Psoas muscle (tissue), 8 donors: Measurements from ENCODE around the gene HOXC11. TPM values are rescaled to one million over a fixed set of nuclear protein-coding genes. Genes with fewer than 3 reads are reported as not detected.

Experiments
- ATAC-seq, 4 donors: fragments of 200-7000 bp; cut with Tn5 transposase; one replicate each; pipeline ENCODE4 v1.9.1; 2020; ENCODE audit warnings: moderate library complexity in 3 of 4, mild to moderate bottlenecking in 2 of 4
- DNase-seq, 2 donors: peaks; one replicate each; pipeline ENCODE4 v3.0.0-alpha.2; 2020
- H3K27ac ChIP-seq: fragments of 200-600 bp; one replicate; pipeline ENCODE4 v1.8.0; 2022
- H3K27me3 ChIP-seq, 3 donors: fragments of 200-600 bp in 1 of 3; one replicate each; pipeline versions ENCODE4 v1.6.1 to v1.8.0; 2013 to 2022; ENCODE audit warnings: low read length in 2 of 3, mild to moderate bottlenecking in 2 of 3, moderate library complexity in 1 of 3; ENCODE audit not compliant: insufficient read depth in 3 of 3
- H3K36me3 ChIP-seq, 2 donors: fragments of 200-600 bp in 1 of 2; one replicate each; pipeline versions ENCODE4 v1.6.1 to v1.8.0; 2013 to 2022; ENCODE audit warnings: low read depth in 1 of 2, mild to moderate bottlenecking in 1 of 2, moderate library complexity in 1 of 2; ENCODE audit not compliant: insufficient read depth in 1 of 2
- H3K4me1 ChIP-seq: fragments of 200-600 bp; one replicate; pipeline ENCODE4 v1.8.0; 2022
- H3K4me3 ChIP-seq: fragments of 200-600 bp; one replicate; pipeline ENCODE4 v1.8.0; 2022; ENCODE audit warnings: mild to moderate bottlenecking
- H3K9me3 ChIP-seq: fragments of 200-600 bp; one replicate; pipeline ENCODE4 v1.8.0; 2022
- WGBS, 3 donors: extraction: QIAGEN DNeasy Blood & Tissue Kit; methylation state at CpG; one replicate each; pipeline versions ENCODE4 v1.1.6 to v1.1.7; 2013; 5-methylcytosine and 5-hydroxymethylcytosine counted together
- intact Hi-C, 2 donors: fragments of 100-400 bp; cut with DNase I; formaldehyde crosslinking; loops; one replicate each; pipeline versions ENCODE4 v1.11.0 to v1.14.2; 2022
- polyA plus RNA-seq, 3 donors: library from polyadenylated mRNA; stranded (reverse); fragments of 200-250 nt; gene quantifications; one replicate each; pipeline ENCODE4 v1.2.3, GENCODE V29; 2013
- total RNA-seq, 4 donors: library from RNA; stranded (reverse); fragmentation: NEBNext Ultra II Directional in 2 of 4; extraction: Animal tissue kit (Norgen Biotek cat#: 25700) in 2 of 4; gene quantifications; one replicate each; pipeline versions ENCODE4 v1.2.1 to v1.2.4, GENCODE V29; 2021 to 2023
- TF ChIP-seq, protein P1 (sequence below): fragments of 200-600 bp; IDR thresholded peaks from one replicate; pipeline ENCODE4 v1.8.0; 2022; ENCODE audit warnings: antibody characterized with exemption
- donor health status: healthy with polysubstance abuse.
- donor health status: DM: no; HTN: no; CAD: no; lungs with moderate emphysema.
- donor health status: Bipolar disorder and iron deficiency.
- donor health status: healthy.
- donor health status: DM: yes; HTN: yes; CAD: no.
- donor health status: DM: no; HTN: no; CAD: no.
- donor health status: DM: no; HTN: no; CAD: no.
- donor health status: DM: yes; HTN: yes; CAD: no.

The HOXC11 gene
- total and polyA plus RNA-seq, 7 donors = 0.34 to 2.2 (median 0.82) TPM; not detected in 2

DNA sequence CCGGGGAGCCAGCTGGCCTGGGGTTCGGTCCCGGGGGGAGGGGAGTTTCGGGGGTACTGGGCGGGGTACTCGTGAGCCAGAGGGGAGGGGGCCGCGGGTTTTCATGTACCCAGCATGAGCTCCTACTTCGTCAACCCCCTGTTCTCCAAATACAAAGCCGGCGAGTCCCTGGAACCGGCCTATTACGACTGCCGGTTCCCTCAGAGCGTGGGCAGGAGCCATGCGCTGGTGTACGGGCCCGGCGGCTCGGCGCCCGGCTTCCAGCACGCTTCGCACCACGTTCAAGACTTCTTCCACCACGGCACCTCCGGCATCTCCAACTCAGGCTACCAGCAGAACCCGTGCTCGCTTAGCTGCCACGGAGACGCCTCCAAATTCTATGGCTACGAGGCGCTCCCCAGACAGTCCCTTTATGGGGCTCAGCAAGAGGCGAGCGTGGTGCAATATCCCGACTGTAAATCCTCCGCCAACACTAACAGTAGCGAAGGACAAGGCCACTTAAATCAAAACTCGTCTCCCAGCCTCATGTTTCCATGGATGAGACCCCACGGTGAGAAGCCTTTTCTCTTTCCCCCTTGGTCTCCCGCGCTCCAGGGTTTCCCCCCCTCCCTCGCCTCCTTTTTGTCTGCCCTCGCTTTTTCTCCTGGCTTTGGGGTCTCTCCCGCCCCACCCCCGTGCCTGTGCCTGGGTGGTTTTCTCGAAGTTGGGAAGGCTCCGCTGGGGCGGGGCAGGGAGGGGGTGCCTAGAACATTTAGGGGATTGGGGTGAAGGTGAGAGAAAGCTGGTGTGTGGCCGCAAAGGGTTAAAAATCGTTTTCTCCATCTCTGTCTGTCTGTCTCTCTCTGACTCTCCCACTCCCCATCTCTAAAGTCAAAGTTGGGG, 36.5 kb downstream of the HOXC11 start:
- Histone ChIP-seq H3K9me3 (no peaks in the 10 kb centered on the region), H3K27me3 (no peaks in the 10 kb centered on the region), H3K27ac (peak overlapping the region; percentile 99), H3K36me3 (no peaks in the 10 kb centered on the region), H3K4me1 (peaks cover 15% of the 10 kb centered on the region), H3K4me3 (peak overlapping the region; percentile 74)
- DNase-seq (peak in 1 of 2 donors; percentile 62), ATAC-seq (peak; percentile 22 to 43 (median 33))
- 19 to 25% (median 19%) methylated on average over 48 to 51 of the region's 51 CpGs for WGBS, 3 donors
- TF ChIP-seq, protein P1, sequence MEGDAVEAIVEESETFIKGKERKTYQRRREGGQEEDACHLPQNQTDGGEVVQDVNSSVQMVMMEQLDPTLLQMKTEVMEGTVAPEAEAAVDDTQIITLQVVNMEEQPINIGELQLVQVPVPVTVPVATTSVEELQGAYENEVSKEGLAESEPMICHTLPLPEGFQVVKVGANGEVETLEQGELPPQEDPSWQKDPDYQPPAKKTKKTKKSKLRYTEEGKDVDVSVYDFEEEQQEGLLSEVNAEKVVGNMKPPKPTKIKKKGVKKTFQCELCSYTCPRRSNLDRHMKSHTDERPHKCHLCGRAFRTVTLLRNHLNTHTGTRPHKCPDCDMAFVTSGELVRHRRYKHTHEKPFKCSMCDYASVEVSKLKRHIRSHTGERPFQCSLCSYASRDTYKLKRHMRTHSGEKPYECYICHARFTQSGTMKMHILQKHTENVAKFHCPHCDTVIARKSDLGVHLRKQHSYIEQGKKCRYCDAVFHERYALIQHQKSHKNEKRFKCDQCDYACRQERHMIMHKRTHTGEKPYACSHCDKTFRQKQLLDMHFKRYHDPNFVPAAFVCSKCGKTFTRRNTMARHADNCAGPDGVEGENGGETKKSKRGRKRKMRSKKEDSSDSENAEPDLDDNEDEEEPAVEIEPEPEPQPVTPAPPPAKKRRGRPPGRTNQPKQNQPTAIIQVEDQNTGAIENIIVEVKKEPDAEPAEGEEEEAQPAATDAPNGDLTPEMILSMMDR = no peak
- intact Hi-C loops = loop anchor here in 1 of 2 donors (5.0 kb wide), 1 partner anchor 188 kb away; no protein-coding TSS in a partner anchor

DNA sequence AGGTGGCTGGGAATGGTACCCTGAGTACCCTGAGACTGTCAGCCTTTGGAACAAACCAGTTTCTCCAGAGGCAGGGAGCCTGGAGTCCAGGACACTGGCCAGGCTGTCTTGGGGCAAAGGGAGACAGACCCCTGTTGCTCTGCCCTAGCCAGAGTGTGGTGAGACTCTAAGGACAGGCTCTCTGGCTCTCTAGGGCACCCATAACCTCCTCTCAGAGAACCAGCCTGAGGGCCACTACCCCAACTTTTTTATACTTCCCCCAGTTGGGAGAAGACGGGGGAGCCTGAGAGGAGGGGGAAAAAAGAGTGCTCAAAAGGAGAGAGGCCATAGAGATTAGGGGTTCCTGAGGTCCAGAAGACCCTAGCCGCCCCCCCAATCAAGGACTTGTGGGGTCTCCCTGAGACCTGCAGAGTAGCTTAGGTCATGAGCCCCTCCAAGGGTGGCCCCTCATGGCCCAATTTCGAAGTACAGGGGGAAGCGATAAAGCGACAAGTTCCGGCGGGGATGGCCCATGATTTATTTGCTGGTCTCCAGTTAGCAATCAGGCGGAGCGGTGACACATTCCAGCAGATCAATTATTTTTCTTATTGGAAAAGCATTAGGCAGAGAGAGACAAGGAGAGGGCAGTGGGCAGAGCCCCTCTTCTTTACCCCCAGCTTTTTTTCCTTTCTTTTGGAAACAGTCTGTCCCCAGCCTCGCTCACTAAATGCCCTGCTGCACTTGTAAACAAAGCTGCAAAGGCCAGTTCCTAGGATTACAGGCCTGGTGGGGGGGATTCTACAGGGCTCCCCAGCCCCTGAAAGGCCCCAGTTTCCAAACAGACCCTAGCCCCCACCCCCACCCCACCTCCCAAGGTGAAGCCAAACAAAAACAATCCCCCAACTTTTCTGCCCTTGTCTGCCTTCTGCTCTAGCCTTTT, 37.4 kb downstream of the HOXC11 start:
- Histone ChIP-seq H3K4me3 (peak overlapping the region; percentile 74), H3K9me3 (no peaks in the 10 kb centered on the region), H3K27ac (peak overlapping the region; percentile 99), H3K27me3 (peaks cover 0 to 3% (median 0%) of the 10 kb centered on the region in 3 donors), H3K4me1 (peaks cover 24% of the 10 kb centered on the region), H3K36me3 (no peaks in the 10 kb centered on the region)
- 51 to 62% (median 53%) methylated on average over 10 of the region's 10 CpGs for WGBS, 3 donors
- ATAC-seq (no peak), DNase-seq (peak in 1 of 2 donors; percentile 44)
- TF ChIP-seq, protein P1 = no peak
- intact Hi-C loops = no loop called here

DNA sequence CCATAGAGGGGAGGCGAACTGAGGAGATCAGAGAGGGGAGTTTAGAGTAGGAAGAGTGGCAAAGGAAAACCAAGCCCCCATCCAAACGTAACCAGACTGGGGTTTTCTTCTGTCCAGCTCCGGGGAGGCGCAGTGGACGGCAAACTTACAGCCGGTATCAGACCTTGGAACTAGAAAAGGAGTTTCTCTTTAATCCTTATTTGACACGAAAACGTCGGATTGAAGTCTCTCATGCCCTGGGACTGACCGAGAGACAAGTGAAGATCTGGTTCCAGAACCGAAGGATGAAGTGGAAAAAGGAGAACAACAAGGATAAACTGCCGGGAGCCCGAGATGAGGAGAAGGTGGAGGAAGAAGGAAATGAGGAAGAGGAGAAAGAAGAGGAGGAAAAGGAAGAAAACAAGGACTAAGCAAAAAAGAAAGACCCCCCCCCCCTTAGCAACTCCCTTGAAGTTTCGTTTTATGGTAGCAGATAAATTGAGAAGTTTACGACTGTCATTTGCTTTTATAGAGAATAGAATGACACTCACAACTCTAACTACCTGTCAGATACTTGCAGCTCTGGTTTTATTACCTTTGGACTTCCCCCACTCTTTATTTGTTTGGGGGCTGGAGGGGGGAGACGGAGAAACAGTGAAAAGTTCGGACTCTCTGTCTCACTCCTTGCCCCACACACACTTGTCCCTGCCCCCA, 38.2 kb downstream of the HOXC11 start:
- H3K9me3 ChIP-seq = no peaks in the 10 kb centered on the region
- H3K4me3 ChIP-seq = peak overlapping the region; percentile 74
- peaks cover 30% of the 10 kb centered on the region for H3K4me1 ChIP-seq
- peak in 1 of 2 donors; percentile 39 for DNase-seq
- H3K27me3 ChIP-seq = peaks cover 0 to 9% (median 1%) of the 10 kb centered on the region in 3 donors
- intact Hi-C loops = no loop called here
- TF ChIP-seq, protein P1 = no peak
- WGBS, 3 donors = 50 to 59% (median 57%) methylated on average over 17 of the region's 17 CpGs
- no peak for ATAC-seq
- no peaks in the 10 kb centered on the region for H3K36me3 ChIP-seq
- H3K27ac ChIP-seq = peak overlapping the region; percentile 99
